ENCODE measurements around the gene ANKFN1.

The ANKFN1 gene

GRCh38 chr17:56146534-56146933 is 6.7 kb upstream of the ANKFN1 start:
- DNase-seq (ENCODE audit: low read depth, low spot score): no peak

GRCh38 chr17:56148333-56148732 is 4.9 kb upstream of the ANKFN1 start:
- no peak for DNase-seq (ENCODE audit: low read depth, low spot score)

GRCh38 chr17:56149266-56150036 is 3.8 kb upstream of the ANKFN1 start:
- DNase-seq (ENCODE audit: low read depth, low spot score): no peak

- DNase-seq (ENCODE audit: low read depth, low spot score): no peak
Observed at GRCh38 chr17:56150649-56151048, 2.6 kb upstream of the ANKFN1 start.

- no peak for DNase-seq (ENCODE audit: low read depth, low spot score)
Observed at GRCh38 chr17:56157845-56158244, 4.6 kb downstream of the ANKFN1 start.

DNA sequence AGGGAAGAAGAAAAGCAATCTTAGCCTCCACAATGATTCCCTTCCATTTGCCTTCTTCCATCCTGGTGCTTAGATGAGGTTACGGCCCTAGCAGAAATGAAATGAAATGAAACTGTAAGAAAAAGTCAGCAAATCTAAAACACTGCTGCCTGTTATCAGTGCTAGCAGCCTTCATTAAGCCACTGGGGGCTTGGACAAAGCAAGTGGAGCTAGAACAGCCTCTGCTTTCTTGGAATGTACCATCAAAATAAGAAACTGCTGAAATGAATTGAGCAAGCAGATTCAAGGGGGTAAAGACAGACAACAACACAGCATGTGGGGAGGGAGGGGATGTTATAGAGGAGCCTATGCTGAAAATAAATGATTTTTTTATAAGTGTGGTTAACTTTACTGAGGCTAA is 5.1 kb downstream of the ANKFN1 start:
- no peak for DNase-seq (ENCODE audit: low read depth, low spot score)

DNA sequence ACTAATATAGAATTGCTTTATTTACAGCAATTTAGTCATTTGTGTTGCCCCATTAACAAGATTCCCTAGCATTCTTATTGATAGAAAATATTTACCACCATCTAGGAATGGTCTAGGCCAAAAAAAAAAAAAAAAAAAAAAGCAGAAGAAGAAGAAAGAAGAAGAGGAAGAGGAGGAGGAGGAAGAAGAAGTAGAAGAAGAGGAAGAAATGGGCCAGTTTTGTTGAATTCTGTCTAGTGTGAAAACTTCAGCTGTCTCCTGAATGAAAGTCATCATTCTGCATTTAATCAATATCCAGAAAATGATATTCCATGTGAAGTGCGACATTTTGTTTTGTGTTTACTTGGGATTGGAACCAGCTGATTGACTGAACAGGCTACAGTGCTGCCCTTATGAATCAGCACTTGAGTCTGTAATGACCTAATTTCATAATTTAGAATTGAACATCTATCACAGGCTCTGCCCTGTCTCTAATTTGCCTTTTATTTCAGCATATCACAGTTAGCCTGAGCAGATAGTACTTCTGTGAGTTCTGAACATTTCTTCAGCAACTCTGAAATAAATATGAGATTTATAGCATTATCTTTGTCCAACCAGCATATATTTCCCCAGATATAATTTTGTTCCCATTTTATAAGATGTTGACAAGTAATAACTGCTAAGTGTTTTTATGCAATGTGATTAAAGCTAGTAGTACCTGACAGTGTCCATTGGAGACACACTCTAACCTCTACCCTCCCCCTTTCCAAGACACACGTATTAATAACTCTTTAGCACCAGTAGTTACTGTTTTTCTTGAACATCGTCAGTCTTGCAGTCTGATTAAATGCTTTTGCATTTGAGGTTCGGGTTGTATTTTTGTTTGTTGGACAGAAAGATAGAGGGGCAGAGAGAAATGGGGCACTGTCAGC is 5.9 kb downstream of the ANKFN1 start:
- no peak for DNase-seq (ENCODE audit: low read depth, low spot score)

DNA sequence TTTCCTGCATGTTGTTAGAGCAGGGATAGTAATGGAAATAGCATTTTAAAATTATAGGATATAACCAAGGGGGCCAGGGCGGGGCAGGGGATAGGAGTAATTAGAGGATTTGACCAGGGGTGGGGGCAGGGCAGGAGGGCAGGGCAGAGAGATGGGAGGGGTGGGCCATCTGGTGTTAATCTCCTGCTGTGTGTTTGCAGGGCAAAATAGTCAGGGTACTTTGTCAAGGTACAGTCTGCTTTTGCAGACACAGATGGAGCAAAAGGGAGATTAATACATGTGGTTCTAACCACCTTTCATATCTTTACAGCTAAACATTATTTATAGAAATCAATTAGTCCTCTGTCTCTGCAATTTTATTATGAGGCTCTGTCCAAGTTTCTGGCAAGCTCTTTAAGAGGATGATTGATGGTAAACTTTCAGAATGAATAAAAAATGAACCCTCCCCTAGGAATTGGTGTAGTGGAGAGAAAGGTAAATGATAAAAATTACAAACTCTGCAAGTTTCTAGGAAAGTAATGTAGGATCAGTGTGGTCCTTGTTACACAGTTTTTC is 6.6 kb downstream of the ANKFN1 start:
- no peak for DNase-seq (ENCODE audit: low read depth, low spot score)

GRCh38 chr17:56160422-56160821 is 7.1 kb downstream of the ANKFN1 start:
- no peak for DNase-seq (ENCODE audit: low read depth, low spot score)

DNA sequence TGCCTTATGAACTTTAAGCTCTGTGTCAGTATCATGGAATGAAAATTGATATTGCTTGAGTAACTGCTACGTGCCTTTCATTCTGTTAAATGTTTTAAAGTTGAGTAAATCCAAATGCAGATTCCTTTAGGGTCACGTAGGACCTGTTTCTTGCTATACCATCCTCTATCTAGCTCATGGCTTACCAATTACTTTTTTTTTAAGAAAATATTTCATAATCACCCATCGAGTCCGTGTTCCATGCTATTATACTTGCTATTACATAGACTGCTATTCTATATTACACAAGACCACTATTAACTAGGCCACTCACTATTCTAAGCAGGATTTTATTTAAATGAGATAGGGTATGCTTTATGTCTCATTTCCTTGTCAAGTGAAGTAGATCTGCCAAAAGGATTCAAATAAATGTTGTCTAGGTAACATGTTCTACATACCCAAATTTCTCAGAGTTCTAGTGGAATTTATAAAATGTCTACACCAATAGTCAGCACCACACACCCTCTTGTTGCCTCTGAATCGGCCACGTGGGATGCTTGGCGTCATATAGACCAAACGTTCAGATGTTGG is 11.9 kb downstream of the ANKFN1 start:
- no peak for DNase-seq (ENCODE audit: low read depth, low spot score)

GRCh38 chr17:56167491-56167890 is 14.2 kb downstream of the ANKFN1 start:
- no peak for DNase-seq (ENCODE audit: low read depth, low spot score)

DNA sequence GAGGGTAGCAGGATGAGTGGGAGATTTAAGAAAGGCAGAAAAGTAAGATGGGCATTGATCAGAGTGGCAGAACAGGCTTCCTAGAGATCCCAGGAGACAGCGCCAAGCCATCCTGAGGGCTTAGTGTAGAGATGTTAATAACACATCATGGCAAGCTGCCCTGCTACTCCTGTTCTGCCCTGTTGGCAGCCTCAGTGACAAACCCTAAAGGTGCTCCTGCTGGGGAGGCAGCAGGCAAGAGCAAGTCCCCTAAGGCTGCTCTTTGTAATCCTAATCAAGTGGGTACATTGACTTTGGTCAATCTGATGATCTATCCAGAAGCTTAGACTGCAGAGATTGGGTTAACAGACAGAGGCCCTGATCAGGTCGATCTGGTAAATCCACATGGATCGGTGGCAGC is 16.3 kb downstream of the ANKFN1 start:
- no peak for DNase-seq (ENCODE audit: low read depth, low spot score)

DNA sequence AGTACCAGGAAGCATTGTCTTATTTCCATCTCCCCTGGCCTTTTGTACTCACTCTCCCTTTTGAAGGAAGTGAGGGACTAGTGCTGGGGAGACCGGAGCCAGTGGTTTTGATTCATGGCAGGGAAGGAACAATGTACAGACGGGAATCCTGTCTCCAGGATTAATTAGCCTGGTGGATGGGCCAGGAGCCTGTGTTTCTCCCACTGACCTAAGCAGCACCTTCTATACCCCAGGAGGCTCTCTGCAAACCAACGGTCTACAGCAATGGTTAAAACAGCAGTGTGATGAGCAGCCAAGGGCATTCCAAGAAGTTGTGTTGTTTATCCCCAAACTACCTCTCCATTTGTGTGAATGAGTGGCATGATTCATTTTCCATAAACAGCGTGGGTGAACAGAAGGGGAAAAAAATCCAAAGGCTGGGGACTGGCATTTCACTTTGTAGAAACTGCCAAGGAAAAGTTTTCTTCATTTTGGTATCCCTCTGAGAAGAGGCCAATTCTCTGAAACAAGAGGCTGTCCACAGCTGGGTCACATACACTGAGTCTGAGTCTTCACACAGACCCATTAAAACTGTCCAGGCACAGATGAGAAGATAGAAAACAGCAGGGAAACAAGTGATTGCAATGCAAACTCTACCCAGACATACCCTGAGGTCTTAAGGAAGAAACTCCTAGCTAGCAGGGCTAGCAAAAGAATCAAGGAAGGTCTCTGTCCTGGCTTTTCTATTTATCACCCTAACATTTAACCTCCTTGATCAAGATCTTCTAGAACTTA is 18.1 kb downstream of the ANKFN1 start:
- no peak for DNase-seq (ENCODE audit: low read depth, low spot score)

DNA sequence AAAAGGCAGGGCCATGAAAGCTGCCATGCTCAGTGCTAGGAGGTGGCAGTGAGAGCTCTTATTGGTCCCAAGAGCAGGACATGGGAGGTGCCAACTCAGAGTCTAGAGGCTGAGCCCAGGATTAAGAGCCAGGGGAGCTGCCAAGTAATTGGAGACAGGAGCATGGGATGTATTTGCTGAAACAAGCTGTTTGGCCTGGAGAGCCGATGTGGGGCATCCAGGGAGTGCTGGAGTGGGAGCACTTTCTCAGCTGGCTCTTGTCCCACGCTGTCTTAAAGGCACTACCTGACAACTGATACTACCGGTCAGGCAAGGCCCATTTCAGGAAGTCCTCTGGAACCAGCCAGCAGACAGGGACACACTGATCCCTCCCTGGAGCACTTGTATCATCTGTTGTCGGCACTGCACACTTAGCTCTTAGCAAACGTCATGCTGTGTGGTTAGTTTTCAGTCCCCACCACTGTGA is 19.3 kb downstream of the ANKFN1 start:
- no peak for DNase-seq (ENCODE audit: low read depth, low spot score)

DNA sequence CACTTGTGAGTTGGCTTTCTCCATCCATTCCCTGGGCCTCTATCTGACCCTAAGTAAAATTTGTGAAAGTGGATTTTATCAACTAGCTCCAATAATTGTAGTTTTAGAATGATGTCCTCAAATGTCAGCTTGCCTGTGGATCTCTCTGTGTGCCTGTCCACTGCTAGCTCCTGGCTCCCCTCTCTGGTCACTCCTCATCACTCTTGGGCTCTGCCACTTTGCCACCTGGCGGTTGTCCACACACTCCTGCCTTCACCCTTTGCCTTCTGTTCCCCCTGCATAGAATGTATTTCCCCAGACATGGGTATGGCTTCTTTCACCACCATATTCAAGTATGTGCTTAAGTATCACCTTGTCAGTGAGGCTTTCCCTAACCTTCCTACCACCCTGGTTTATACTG is 19.8 kb downstream of the ANKFN1 start:
- DNase-seq (ENCODE audit: low read depth, low spot score): no peak

- DNase-seq (ENCODE audit: low read depth, low spot score): no peak
Observed at GRCh38 chr17:56173958-56174835, 20.9 kb downstream of the ANKFN1 start.

GRCh38 chr17:56175299-56175955 is 22.2 kb downstream of the ANKFN1 start:
- no peak for DNase-seq (ENCODE audit: low read depth, low spot score)

DNA sequence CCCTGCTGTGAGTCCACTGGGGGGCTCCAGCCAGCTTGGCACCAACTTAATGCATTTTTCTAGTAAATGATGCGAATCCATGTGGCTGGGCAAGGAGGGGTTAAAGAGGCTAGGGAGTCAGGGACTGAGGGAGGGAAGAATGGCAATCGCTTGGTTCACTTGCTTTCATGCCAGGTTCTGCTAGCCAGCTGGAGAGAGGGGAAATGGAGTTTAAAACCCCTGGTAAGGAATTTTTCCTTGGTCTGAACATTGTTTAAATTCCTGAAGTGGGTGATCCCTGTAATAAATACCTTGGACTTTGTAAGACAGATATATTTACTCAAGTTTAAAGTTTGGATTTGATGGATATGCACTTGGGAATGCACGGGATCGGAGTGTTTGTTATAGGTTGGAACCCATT is 22.8 kb downstream of the ANKFN1 start:
- DNase-seq (ENCODE audit: low read depth, low spot score): no peak

DNA sequence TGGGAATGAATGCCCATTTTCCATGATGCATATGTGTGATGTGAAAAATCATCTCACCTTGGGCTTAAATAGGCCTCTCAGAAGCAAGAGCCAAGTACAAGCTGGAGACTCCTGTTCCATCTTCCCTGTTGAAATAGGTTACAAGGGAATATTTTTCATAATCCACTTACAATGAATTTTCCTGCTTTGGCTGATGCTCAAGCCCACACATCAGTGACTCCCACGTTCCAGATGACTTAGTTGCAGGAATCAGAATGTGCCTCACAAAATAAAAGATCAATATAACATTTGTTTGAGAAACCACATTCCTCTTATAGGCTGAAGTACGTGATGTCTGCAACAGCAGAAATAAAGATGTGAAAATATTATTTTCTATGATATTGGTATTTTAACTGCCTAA is 24.1 kb downstream of the ANKFN1 start:
- no peak for DNase-seq (ENCODE audit: low read depth, low spot score)

- no peak for DNase-seq (ENCODE audit: low read depth, low spot score)
Observed at GRCh38 chr17:56178203-56178602, 24.9 kb downstream of the ANKFN1 start.
